ENCODE data around the gene SNX13.

SNX13 gene

DNA sequence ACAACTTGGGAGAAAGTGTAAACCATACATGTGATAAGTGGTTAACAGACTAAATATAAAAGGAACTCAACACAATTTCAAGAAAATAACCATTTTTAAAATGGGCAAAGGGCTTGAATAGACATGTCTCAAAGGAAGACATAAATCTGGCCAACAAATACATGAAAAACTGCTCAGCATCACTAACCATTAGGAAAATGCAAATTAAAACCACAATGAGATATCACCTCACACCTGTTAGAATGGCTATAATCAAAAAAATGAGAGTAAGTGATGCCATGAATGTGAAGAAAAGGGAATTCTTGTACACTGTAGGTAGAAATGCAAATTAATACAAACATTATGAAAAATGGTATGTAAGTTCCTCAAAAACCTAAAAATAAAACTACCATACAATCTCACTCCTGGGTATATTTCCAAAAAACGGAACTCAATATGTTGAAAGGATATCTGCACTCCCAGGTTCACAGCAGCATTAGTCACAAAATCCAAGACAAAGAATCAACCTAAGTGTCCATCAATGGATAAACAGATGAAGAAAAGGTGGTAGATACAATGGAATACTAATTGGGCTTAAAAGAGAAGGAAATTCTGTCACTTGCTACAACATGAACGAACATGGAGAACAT lies 5.6 kb downstream of the SNX13 start:
- Histone ChIP-seq H3K4me3 (ENCODE audit: low read length in 2 of 2) (no peak overlapping the region), H3K4me1 (ENCODE audit: control insufficient read depth in 2 of 2, insufficient read depth in 2 of 2, low read length in 2 of 2) (peaks cover 0 to 11% of the 10 kb centered on the region in 2 donors), H3K27me3 (ENCODE audit: control insufficient read depth in 2 of 2, insufficient read depth in 2 of 2, low read length in 2 of 2) (no peaks in the 10 kb centered on the region), H3K36me3 (ENCODE audit: control insufficient read depth in 2 of 2, insufficient read depth in 2 of 2, low read length in 2 of 2) (no peaks in the 10 kb centered on the region), H3K9me3 (ENCODE audit: control insufficient read depth in 2 of 2, low read length in 2 of 2) (no peaks in the 10 kb centered on the region), H3K27ac (ENCODE audit: low read depth in 2 of 2, low read length in 2 of 2) (no peak overlapping the region), H3K9ac (ENCODE audit: low read depth in 1 of 2, low read length in 2 of 2) (no peak overlapping the region)

DNA sequence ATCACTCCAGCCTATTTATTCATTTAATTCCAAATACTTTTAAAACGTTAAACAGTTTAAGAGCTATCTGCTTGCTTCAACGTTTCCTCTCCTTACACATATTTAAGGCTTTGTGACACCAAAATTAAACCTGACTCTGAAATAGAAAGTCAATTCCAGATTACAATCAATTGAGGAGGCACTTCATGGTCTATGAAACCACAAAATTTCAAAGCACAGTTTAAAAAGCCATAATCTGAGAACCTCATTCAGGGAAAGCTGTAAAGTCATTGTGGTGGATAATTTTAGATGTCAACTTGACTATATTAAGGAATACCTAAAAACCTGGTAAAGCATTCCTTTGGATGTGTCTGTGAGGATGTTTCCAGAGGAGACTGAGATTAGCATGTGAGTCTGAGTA lies 6.2 kb downstream of the SNX13 start:
- peaks cover 0 to 11% of the 10 kb centered on the region in 2 donors for H3K4me1 ChIP-seq (ENCODE audit: control insufficient read depth in 2 of 2, insufficient read depth in 2 of 2, low read length in 2 of 2)
- H3K36me3 ChIP-seq (ENCODE audit: control insufficient read depth in 2 of 2, insufficient read depth in 2 of 2, low read length in 2 of 2): no peaks in the 10 kb centered on the region
- H3K9ac ChIP-seq (ENCODE audit: low read depth in 1 of 2, low read length in 2 of 2): no peak overlapping the region
- H3K27ac ChIP-seq (ENCODE audit: low read depth in 2 of 2, low read length in 2 of 2): no peak overlapping the region
- H3K4me3 ChIP-seq (ENCODE audit: low read length in 2 of 2): no peak overlapping the region
- no peaks in the 10 kb centered on the region for H3K27me3 ChIP-seq (ENCODE audit: control insufficient read depth in 2 of 2, insufficient read depth in 2 of 2, low read length in 2 of 2)
- no peaks in the 10 kb centered on the region for H3K9me3 ChIP-seq (ENCODE audit: control insufficient read depth in 2 of 2, low read length in 2 of 2)

- Histone ChIP-seq H3K4me1 (ENCODE audit: control insufficient read depth in 2 of 2, insufficient read depth in 2 of 2, low read length in 2 of 2) (peaks cover 0 to under 1% of the 10 kb centered on the region in 2 donors), H3K4me3 (ENCODE audit: low read length in 2 of 2) (no peak overlapping the region), H3K27me3 (ENCODE audit: control insufficient read depth in 2 of 2, insufficient read depth in 2 of 2, low read length in 2 of 2) (no peaks in the 10 kb centered on the region), H3K27ac (ENCODE audit: low read depth in 2 of 2, low read length in 2 of 2) (no peak overlapping the region), H3K9ac (ENCODE audit: low read depth in 1 of 2, low read length in 2 of 2) (no peak overlapping the region), H3K36me3 (ENCODE audit: control insufficient read depth in 2 of 2, insufficient read depth in 2 of 2, low read length in 2 of 2) (no peaks in the 10 kb centered on the region), H3K9me3 (ENCODE audit: control insufficient read depth in 2 of 2, low read length in 2 of 2) (no peaks in the 10 kb centered on the region)
These were observed 7.5 kb downstream of the SNX13 start for GRCh38 chr7:17932770-17933169.

- Histone ChIP-seq H3K27ac (ENCODE audit: low read depth in 2 of 2, low read length in 2 of 2) (no peak overlapping the region), H3K9ac (ENCODE audit: low read depth in 1 of 2, low read length in 2 of 2) (no peak overlapping the region), H3K36me3 (ENCODE audit: control insufficient read depth in 2 of 2, insufficient read depth in 2 of 2, low read length in 2 of 2) (no peaks in the 10 kb centered on the region), H3K4me3 (ENCODE audit: low read length in 2 of 2) (no peak overlapping the region), H3K9me3 (ENCODE audit: control insufficient read depth in 2 of 2, low read length in 2 of 2) (no peaks in the 10 kb centered on the region), H3K4me1 (ENCODE audit: control insufficient read depth in 2 of 2, insufficient read depth in 2 of 2, low read length in 2 of 2) (no peaks in the 10 kb centered on the region), H3K27me3 (ENCODE audit: control insufficient read depth in 2 of 2, insufficient read depth in 2 of 2, low read length in 2 of 2) (no peaks in the 10 kb centered on the region)
These were observed 9.2 kb downstream of the SNX13 start for GRCh38 chr7:17931069-17931468.

GRCh38 chr7:17930546-17930945 lies 9.7 kb downstream of the SNX13 start:
- Histone ChIP-seq H3K9ac (ENCODE audit: low read depth in 1 of 2, low read length in 2 of 2) (no peak overlapping the region), H3K4me3 (ENCODE audit: low read length in 2 of 2) (no peak overlapping the region), H3K36me3 (ENCODE audit: control insufficient read depth in 2 of 2, insufficient read depth in 2 of 2, low read length in 2 of 2) (no peaks in the 10 kb centered on the region), H3K4me1 (ENCODE audit: control insufficient read depth in 2 of 2, insufficient read depth in 2 of 2, low read length in 2 of 2) (no peaks in the 10 kb centered on the region), H3K9me3 (ENCODE audit: control insufficient read depth in 2 of 2, low read length in 2 of 2) (no peaks in the 10 kb centered on the region), H3K27me3 (ENCODE audit: control insufficient read depth in 2 of 2, insufficient read depth in 2 of 2, low read length in 2 of 2) (no peaks in the 10 kb centered on the region), H3K27ac (ENCODE audit: low read depth in 2 of 2, low read length in 2 of 2) (no peak overlapping the region)

DNA sequence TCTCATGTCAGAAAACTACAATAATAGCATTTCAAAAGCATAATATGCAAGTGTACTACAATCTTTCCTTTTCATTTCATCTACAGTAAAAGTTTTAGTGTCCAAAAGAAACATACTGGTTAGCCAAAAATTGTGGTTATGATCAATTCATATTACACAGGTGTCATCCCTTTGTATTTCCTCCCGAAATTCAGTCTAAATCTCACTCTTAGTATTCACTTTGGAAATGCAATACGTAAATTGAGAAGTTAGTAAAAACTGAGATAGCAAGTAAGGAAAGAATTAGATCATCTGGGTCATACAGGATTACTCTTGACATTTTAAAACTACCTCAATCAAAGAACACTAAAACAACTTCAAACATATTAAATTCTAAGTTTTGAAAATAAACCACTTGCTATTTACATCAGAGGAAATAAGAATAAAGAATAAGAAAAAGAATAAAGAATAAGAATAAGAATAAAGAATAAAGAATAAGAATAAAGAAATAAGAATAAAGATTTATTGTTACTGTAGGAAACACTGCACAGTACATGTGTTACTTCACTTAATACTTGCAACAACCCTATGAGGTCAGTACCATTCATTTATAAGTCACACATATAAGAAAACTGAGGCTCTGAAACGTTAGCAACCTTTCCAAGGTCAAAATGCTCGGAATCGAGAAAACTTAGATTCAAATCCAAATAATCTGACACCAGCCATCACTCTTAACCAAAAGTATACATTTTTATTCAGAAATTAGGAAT lies 10.5 kb downstream of the SNX13 start:
- no peaks in the 10 kb centered on the region for H3K27me3 ChIP-seq (ENCODE audit: control insufficient read depth in 2 of 2, insufficient read depth in 2 of 2, low read length in 2 of 2)
- H3K4me1 ChIP-seq (ENCODE audit: control insufficient read depth in 2 of 2, insufficient read depth in 2 of 2, low read length in 2 of 2): no peaks in the 10 kb centered on the region
- no peak overlapping the region for H3K27ac ChIP-seq (ENCODE audit: low read depth in 2 of 2, low read length in 2 of 2)
- H3K4me3 ChIP-seq (ENCODE audit: low read length in 2 of 2): no peak overlapping the region
- H3K9ac ChIP-seq (ENCODE audit: low read depth in 1 of 2, low read length in 2 of 2): no peak overlapping the region
- H3K36me3 ChIP-seq (ENCODE audit: control insufficient read depth in 2 of 2, insufficient read depth in 2 of 2, low read length in 2 of 2): no peaks in the 10 kb centered on the region
- no peaks in the 10 kb centered on the region for H3K9me3 ChIP-seq (ENCODE audit: control insufficient read depth in 2 of 2, low read length in 2 of 2)

GRCh38 chr7:17928055-17928454 lies 12.2 kb downstream of the SNX13 start:
- H3K9me3 ChIP-seq (ENCODE audit: control insufficient read depth in 2 of 2, low read length in 2 of 2): no peaks in the 10 kb centered on the region
- no peak overlapping the region for H3K4me3 ChIP-seq (ENCODE audit: low read length in 2 of 2)
- no peaks in the 10 kb centered on the region for H3K36me3 ChIP-seq (ENCODE audit: control insufficient read depth in 2 of 2, insufficient read depth in 2 of 2, low read length in 2 of 2)
- H3K9ac ChIP-seq (ENCODE audit: low read depth in 1 of 2, low read length in 2 of 2): no peak overlapping the region
- H3K27me3 ChIP-seq (ENCODE audit: control insufficient read depth in 2 of 2, insufficient read depth in 2 of 2, low read length in 2 of 2): no peaks in the 10 kb centered on the region
- H3K4me1 ChIP-seq (ENCODE audit: control insufficient read depth in 2 of 2, insufficient read depth in 2 of 2, low read length in 2 of 2): no peaks in the 10 kb centered on the region
- H3K27ac ChIP-seq (ENCODE audit: low read depth in 2 of 2, low read length in 2 of 2): no peak overlapping the region

DNA sequence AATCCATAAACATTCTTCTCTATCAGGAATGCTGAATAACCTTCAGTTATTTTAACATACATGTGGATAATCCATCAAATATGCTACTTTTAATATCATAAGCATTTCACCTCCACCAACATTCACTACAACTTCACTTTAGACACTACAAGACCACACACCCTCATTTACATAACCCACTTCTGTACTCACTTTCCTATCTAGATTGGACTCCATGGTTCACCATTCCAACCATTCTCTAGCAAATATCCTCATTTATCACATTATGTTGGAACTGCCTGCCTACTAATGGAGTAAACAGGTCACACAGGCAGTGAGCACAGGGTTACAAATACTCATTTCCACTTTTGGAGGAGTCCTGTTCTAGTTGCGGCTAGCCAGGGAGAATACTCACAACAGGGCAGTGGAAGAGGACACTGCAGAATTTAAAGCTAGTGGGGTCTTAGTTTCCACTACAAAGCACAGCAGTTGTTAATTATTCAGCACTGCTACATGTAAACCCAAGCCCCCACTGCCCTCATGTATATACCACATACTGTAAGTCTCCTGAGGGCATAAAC lies 18.4 kb downstream of the SNX13 start:
- Histone ChIP-seq H3K9ac (ENCODE audit: low read depth in 1 of 2, low read length in 2 of 2) (no peak overlapping the region), H3K27ac (ENCODE audit: low read depth in 2 of 2, low read length in 2 of 2) (no peak overlapping the region), H3K27me3 (ENCODE audit: control insufficient read depth in 2 of 2, insufficient read depth in 2 of 2, low read length in 2 of 2) (no peaks in the 10 kb centered on the region), H3K4me1 (ENCODE audit: control insufficient read depth in 2 of 2, insufficient read depth in 2 of 2, low read length in 2 of 2) (no peaks in the 10 kb centered on the region), H3K36me3 (ENCODE audit: control insufficient read depth in 2 of 2, insufficient read depth in 2 of 2, low read length in 2 of 2) (no peaks in the 10 kb centered on the region), H3K4me3 (ENCODE audit: low read length in 2 of 2) (no peak overlapping the region), H3K9me3 (ENCODE audit: control insufficient read depth in 2 of 2, low read length in 2 of 2) (no peaks in the 10 kb centered on the region)

- H3K4me3 ChIP-seq (ENCODE audit: low read length in 2 of 2): no peak overlapping the region
- H3K27me3 ChIP-seq (ENCODE audit: control insufficient read depth in 2 of 2, insufficient read depth in 2 of 2, low read length in 2 of 2): no peaks in the 10 kb centered on the region
- no peaks in the 10 kb centered on the region for H3K9me3 ChIP-seq (ENCODE audit: control insufficient read depth in 2 of 2, low read length in 2 of 2)
- H3K9ac ChIP-seq (ENCODE audit: low read depth in 1 of 2, low read length in 2 of 2): no peak overlapping the region
- no peak overlapping the region for H3K27ac ChIP-seq (ENCODE audit: low read depth in 2 of 2, low read length in 2 of 2)
- no peaks in the 10 kb centered on the region for H3K36me3 ChIP-seq (ENCODE audit: control insufficient read depth in 2 of 2, insufficient read depth in 2 of 2, low read length in 2 of 2)
- no peaks in the 10 kb centered on the region for H3K4me1 ChIP-seq (ENCODE audit: control insufficient read depth in 2 of 2, insufficient read depth in 2 of 2, low read length in 2 of 2)
These were observed 22.5 kb downstream of the SNX13 start for GRCh38 chr7:17917842-17918241.

GRCh38 chr7:17916786-17917185 lies 23.5 kb downstream of the SNX13 start:
- Histone ChIP-seq H3K9me3 (ENCODE audit: control insufficient read depth in 2 of 2, low read length in 2 of 2) (no peaks in the 10 kb centered on the region), H3K27ac (ENCODE audit: low read depth in 2 of 2, low read length in 2 of 2) (no peak overlapping the region), H3K4me1 (ENCODE audit: control insufficient read depth in 2 of 2, insufficient read depth in 2 of 2, low read length in 2 of 2) (no peaks in the 10 kb centered on the region), H3K36me3 (ENCODE audit: control insufficient read depth in 2 of 2, insufficient read depth in 2 of 2, low read length in 2 of 2) (no peaks in the 10 kb centered on the region), H3K27me3 (ENCODE audit: control insufficient read depth in 2 of 2, insufficient read depth in 2 of 2, low read length in 2 of 2) (no peaks in the 10 kb centered on the region), H3K9ac (ENCODE audit: low read depth in 1 of 2, low read length in 2 of 2) (no peak overlapping the region), H3K4me3 (ENCODE audit: low read length in 2 of 2) (no peak overlapping the region)
